Suprapubic skin (tissue), 4 donors: ENCODE results near the gene NCAPD2.

Experiments used
- POLR2A ChIP-seq, 2 donors: fragments of 450-650 bp; IDR thresholded peaks; one replicate each; pipeline ENCODE4 v1.6.1; 2017; ENCODE audit warnings: antibody characterized with exemption in 2 of 2, mild to moderate bottlenecking in 2 of 2, moderate library complexity in 2 of 2
- POLR2AphosphoS5 ChIP-seq, 3 donors: sonication (generic); formaldehyde crosslinking; IDR thresholded peaks; one replicate each; pipeline ENCODE4 v1.6.1; 2017; ENCODE audit warnings: antibody characterized with exemption in 3 of 3
- TF ChIP-seq, protein P1 (sequence below), 2 donors: fragments of 200-600 bp in 1 of 2; fragments of 450-650 bp in 1 of 2; sonication (generic) in 1 of 2; IDR thresholded peaks; one replicate each; pipeline ENCODE4 v1.5.1; 2016 to 2019; ENCODE audit warnings: antibody characterized with exemption in 2 of 2, mild to moderate bottlenecking in 1 of 2, moderate library complexity in 1 of 2

GRCh38 chr12:6569786-6570185 lies 75.9 kb downstream of the NCAPD2 start:
- TF ChIP-seq POLR2A (IDR thresholded peaks at IDR 0.05) = no peak
- TF ChIP-seq POLR2AphosphoS5 (IDR thresholded peaks at IDR 0.05) = no peak
- TF ChIP-seq, protein P1, sequence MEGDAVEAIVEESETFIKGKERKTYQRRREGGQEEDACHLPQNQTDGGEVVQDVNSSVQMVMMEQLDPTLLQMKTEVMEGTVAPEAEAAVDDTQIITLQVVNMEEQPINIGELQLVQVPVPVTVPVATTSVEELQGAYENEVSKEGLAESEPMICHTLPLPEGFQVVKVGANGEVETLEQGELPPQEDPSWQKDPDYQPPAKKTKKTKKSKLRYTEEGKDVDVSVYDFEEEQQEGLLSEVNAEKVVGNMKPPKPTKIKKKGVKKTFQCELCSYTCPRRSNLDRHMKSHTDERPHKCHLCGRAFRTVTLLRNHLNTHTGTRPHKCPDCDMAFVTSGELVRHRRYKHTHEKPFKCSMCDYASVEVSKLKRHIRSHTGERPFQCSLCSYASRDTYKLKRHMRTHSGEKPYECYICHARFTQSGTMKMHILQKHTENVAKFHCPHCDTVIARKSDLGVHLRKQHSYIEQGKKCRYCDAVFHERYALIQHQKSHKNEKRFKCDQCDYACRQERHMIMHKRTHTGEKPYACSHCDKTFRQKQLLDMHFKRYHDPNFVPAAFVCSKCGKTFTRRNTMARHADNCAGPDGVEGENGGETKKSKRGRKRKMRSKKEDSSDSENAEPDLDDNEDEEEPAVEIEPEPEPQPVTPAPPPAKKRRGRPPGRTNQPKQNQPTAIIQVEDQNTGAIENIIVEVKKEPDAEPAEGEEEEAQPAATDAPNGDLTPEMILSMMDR (IDR thresholded peaks at IDR 0.05) = no peak
